Gastrocnemius medialis (tissue), 4 donors: ENCODE results near the gene LAMA2.

Experiments used
- CTCF ChIP-seq, 5 experiments: fragments of 450-650 bp in 3 of 5; fragments of 200-600 bp in 2 of 5; sonication (generic) in 2 of 5; IDR thresholded peaks in 4 of 5; conservative IDR thresholded peaks in 1 of 5; 1 replicate in 4 of 5; 2 replicates in 1 of 5; pipeline ENCODE4 v1.5.1; 2016 to 2019; ENCODE audit warnings: antibody characterized with exemption in 5 of 5, mild to moderate bottlenecking in 3 of 5, moderate library complexity in 3 of 5
- POLR2A ChIP-seq, 2 donors: fragments of 450-650 bp; IDR thresholded peaks; one replicate each; pipeline ENCODE4 v1.6.1; 2017; ENCODE audit warnings: antibody characterized with exemption in 2 of 2, mild to moderate bottlenecking in 2 of 2, moderate library complexity in 2 of 2

DNA sequence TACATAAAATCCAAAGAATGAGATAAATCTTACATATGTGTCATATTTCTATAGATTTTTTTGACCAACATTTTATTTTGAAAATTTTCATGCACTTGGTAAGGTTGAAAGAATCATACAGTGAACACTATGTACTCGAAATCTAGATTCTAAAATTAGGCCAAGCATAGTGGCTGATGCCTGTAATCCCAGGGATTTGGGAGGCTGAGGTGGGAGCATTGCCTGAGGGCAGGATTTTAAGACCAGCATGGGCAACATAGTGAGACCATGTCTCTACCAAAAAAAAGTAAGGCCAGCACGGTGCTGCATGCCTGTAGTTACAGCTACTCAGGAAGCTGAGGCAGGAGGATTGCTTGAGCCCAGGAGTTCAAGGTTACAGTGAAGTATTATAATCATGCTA, 158.6 kb downstream of the LAMA2 start:
- no peak for TF ChIP-seq POLR2A (IDR thresholded peaks at IDR 0.05)
- TF ChIP-seq CTCF (IDR thresholded peaks at IDR 0.05 in 4 of 5, conservative IDR thresholded peaks at IDR 0.05 in 1 of 5): no peak
